ENCODE data around the gene DESI2.

DESI2 gene

DNA sequence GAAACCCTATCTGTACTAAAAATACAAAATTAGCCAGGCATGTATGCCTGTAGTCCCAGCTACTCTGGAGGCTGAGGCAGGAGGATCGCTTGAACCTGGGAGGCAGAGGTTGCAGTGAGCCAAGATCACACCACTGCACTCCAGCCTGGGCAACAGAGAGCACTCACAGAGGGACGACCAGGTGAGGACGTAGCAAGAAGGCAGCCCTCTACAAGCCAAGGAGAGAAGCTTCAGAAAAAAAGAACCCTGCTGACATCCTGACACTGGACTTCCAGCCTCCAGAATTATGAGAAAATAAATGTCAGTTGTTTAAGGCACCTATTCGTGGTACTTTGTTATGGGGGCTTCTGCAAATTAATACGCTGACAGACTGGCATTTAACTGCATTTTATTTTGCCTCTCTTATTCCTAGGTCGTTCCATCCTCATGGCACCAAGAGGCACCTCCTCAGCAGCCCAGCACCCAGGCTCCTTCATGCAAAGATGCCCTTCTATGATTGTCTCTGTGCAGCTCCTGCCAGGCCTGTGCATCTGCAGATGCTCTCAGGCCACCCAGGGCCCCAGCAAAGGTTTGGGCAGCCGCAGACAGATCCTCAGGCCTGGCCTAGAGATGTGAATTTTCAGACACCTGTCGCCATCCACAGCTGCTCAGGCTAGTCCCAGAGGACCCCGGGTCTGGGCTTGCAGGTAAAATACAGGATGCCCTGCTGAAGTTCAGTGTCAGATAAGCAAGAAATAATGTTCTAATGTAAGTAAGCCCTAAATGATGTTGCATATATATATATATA, 96.5 kb downstream of the DESI2 start:
- Histone ChIP-seq H3K27ac (no peak overlapping the region), H3K36me3 (ENCODE audit: insufficient read depth, low read length) (no peaks in the 10 kb centered on the region), H3K9me3 (ENCODE audit: low read depth, low read length) (no peaks in the 10 kb centered on the region), H3K4me3 (no peak overlapping the region), H3K9ac (ENCODE audit: insufficient read length) (no peak overlapping the region)
- TF ChIP-seq EZH2 (IDR thresholded peaks at IDR 0.05), result no peak
- no peak for TF ChIP-seq FOXP2 (optimal IDR thresholded peaks at IDR 0.05; ENCODE audit: control extremely low read depth, extremely low read length, insufficient read depth)
- TF ChIP-seq POLR2AphosphoS5 (IDR thresholded peaks at IDR 0.05; ENCODE audit: borderline replicate concordance, low read depth, low read length), result no peak
- DNase-seq (ENCODE audit: low read depth, low spot score), result no peak

DNA sequence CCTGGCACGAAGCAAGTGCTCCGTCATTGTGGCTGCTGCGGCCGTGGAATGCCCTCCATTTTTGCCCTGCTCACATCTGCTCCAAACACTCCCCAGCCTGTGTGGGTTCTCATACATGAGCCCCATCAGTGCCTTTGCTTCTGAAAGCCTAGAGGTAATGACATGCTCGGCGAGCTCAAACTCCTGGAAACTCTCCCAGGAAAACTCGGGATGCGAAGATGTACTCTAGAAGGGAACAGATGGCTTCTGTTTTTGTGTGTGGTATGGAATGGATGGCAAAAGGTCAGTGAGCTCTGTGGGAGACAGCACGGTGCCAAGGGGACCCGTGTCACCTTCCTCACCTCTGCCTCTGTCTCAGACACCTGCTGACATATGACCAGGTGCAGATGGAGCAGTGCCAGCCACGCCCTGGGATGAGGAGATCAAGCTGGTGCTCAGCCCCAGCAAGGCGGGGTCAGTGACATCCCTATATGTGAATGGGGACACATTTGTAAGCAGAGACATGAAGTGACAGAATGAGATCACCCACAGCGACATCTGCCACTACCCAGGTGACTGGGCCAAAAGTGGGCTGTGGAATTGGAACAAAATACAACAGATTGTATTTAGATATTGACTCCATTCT, 98.5 kb downstream of the DESI2 start:
- TF ChIP-seq FOXP2 (optimal IDR thresholded peaks at IDR 0.05; ENCODE audit: control extremely low read depth, extremely low read length, insufficient read depth) (no peak), POLR2AphosphoS5 (IDR thresholded peaks at IDR 0.05; ENCODE audit: borderline replicate concordance, low read depth, low read length) (no peak), EZH2 (IDR thresholded peaks at IDR 0.05) (no peak)
- Histone ChIP-seq H3K9me3 (ENCODE audit: low read depth, low read length) (no peaks in the 10 kb centered on the region), H3K36me3 (ENCODE audit: insufficient read depth, low read length) (no peaks in the 10 kb centered on the region), H3K4me3 (no peak overlapping the region), H3K9ac (ENCODE audit: insufficient read length) (no peak overlapping the region), H3K27ac (no peak overlapping the region)
- DNase-seq (ENCODE audit: low read depth, low spot score), result no peak

DNA sequence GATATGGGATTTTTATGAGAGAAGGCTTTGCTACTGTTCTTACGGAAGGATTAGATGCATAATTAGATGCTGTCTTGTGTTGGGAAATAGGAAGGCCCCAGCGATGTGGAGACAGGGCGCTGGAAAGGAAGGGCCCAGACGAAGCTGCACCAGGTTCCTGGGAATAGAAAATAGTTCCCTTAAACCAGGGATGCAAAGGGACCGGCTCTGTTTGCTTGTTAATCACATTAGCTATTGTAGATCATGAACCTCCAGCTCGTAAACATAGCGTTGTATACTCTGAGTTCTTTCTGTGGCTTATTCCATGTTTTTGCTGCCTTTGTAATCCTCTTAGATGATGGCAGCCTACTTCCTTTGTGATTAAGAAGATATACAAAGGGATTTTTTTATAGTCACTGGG, 102.7 kb downstream of the DESI2 start:
- Histone ChIP-seq H3K27ac (no peak overlapping the region), H3K36me3 (ENCODE audit: insufficient read depth, low read length) (no peaks in the 10 kb centered on the region), H3K9me3 (ENCODE audit: low read depth, low read length) (no peaks in the 10 kb centered on the region), H3K9ac (ENCODE audit: insufficient read length) (no peak overlapping the region), H3K4me3 (no peak overlapping the region)
- TF ChIP-seq EZH2 (IDR thresholded peaks at IDR 0.05), result no peak
- no peak for TF ChIP-seq FOXP2 (optimal IDR thresholded peaks at IDR 0.05; ENCODE audit: control extremely low read depth, extremely low read length, insufficient read depth)
- TF ChIP-seq POLR2AphosphoS5 (IDR thresholded peaks at IDR 0.05; ENCODE audit: borderline replicate concordance, low read depth, low read length), result no peak
- no peak for DNase-seq (ENCODE audit: low read depth, low spot score)

DNA sequence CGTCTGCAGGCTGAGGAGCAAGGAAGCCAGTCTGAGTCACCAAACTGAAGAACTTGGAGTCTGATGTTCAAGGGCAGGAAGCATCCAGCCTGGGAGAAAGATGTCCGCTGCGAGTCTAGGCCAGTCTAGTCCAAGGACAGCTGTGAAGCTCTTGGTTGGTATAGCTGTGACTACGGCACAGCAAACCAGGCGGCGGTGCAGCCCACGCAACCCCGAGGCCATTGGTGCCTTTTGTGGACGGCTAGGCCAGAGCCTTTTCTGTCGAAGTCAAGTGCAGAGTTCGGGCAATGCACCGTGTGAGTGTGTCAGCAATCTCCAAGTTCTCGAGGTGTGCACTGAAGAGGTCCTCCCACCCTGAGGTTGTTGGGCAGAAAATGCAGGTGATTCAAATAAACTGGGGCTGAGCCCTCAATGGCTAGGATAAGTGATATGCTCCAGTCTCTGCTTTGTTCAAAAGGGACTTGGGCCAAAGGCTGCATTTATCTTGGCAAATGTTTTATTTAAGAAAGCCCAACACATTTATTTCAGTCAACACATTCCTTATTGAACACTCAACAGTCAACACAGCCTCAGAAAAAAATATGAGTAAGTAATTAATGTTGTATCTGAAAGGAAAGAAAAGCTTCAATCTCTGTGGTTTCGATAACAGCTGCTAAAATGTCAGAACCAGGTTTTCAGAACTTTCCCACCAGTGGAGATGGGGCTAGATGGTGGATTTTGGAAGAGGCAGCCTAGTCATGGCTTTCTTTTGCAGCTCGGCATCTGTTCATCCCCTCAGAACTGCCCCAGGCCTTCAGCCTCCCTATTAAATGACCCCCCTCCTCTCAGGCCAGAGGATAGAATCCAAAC, 104.4 kb downstream of the DESI2 start:
- Histone ChIP-seq H3K9me3 (ENCODE audit: low read depth, low read length) (no peaks in the 10 kb centered on the region), H3K27ac (no peak overlapping the region), H3K9ac (ENCODE audit: insufficient read length) (no peak overlapping the region), H3K4me3 (no peak overlapping the region), H3K36me3 (ENCODE audit: insufficient read depth, low read length) (no peaks in the 10 kb centered on the region)
- no peak for DNase-seq (ENCODE audit: low read depth, low spot score)
- no peak for TF ChIP-seq EZH2 (IDR thresholded peaks at IDR 0.05)
- TF ChIP-seq FOXP2 (optimal IDR thresholded peaks at IDR 0.05; ENCODE audit: control extremely low read depth, extremely low read length, insufficient read depth), result no peak
- TF ChIP-seq POLR2AphosphoS5 (IDR thresholded peaks at IDR 0.05; ENCODE audit: borderline replicate concordance, low read depth, low read length), result no peak
